Uterine smooth muscle cell (primary cell): ENCODE results near the gene TMEM82. TPM values are rescaled to one million over a fixed set of nuclear protein-coding genes. Genes with fewer than 3 reads are reported as not detected.

ENCODE experiments used
- total RNA-seq: library from RNA; depleted of rRNA; stranded (reverse); fragments of >200 nt; gene quantifications from 2 replicates; pipeline ENCODE4 v1.2.3, GENCODE V29; 2014

The TMEM82 gene
- not detected in 2 replicates for total RNA-seq

DNA sequence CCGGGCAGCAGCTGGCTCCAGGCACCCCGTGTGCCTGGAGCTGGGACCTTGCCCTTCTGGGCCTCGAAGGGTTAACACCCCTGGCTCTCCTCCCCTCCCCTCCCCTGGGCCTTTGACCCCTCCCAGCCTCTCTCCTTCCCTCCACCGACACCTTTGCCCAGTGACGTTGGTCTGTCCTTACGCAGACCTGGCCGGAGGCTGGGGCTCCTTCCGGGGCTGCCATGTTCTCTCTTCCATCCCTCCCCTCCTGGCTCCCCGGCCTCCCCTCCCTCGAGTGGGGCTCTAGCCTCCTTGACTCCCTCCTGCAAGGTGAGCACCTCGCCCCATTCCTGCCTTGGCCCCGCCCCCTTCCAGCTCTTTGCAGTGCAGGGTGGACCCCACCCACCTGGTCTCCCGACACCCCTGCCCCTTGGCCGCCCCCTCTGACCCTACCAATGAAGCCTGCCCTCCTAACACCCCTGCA, at the start of gene TMEM82:
TSS of gene TMEM82 (plus strand) at position 161 of the 463 bp plus-strand sequence. CDS start at position 222, 61 bp downstream.

DNA sequence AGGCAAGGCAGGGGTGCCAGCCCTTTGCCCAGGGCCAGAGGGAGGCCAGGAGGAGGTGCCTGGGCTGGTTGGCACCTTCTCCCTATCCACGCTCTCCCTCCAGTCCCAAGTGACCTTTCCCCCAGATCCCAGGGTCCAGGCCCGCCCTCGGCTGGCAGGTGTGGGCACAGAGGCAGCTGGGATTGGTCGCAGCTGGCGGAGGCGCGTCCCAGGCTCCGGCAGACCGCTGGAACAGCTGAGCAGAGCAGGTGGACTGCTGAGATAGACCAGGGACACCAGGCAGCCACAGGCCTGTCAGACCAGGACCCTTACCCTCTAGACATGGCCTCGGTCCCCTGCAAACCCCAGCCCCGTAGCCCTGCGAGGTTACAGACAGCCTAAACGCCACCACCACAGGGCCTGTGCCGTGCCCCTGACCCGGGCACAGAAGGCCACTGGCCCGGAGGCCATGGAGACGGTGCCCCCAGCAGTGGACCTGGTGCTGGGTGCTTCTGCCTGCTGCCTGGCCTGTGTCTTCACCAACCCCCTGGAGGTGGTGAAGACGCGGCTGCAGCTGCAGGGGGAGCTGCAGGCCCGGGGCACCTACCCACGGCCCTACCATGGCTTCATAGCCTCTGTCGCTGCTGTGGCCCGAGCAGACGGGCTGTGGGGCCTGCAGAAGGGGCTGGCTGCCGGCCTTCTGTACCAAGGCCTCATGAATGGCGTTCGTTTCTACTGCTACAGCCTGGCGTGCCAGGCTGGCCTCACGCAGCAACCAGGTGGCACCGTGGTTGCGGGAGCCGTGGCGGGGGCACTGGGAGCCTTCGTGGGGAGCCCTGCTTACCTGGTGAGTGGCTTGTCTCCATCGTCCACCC, 6.0 kb upstream of the TMEM82 start, which contains the start of gene SLC25A34:
TSS of gene SLC25A34 (plus strand) at position 221 of the 854 bp plus-strand sequence. CDS start at position 449, 228 bp downstream.

DNA sequence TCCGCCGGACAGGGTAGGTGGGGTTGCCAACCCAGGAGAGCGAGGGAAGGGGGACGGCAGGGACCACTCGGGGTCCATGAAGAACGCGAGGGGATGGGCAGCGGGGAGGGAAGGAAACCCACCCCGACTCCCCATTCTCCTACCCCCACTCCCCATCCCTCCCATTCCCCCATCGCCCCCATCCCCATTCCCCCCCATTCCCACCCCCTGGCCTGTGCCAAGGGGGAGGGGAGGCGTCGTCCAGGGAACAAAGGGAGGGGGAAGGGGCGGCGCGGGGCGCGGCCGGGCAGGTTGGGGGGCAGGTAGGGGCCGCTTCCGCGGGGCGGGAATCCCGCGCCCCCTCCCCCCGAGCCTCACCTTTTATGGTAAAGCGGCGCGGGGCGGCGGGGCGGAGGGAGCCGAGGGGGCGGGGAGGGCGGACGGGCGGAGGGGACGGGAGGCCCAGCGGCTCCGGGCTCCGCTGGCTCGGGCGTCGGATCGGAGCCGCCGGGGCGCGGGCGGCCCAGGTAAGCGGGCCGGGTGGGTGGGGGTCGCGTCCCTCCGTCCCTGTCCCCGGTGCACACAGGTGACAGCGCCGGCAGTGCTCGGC, 16.1 kb downstream of the TMEM82 start, which contains the start of gene FBLIM1:
TSS of gene FBLIM1 (plus strand) at position 453 of the 589 bp plus-strand sequence. CDS start 6,189 bp downstream, outside the sequence.

Other genes starting within 250 kb of the TMEM82 start
- gene CASP9, start 218.3 kb upstream of the TMEM82 start, total RNA-seq: 4.2 and 10.5 TPM in 2 replicates
- 12.0 and 16.0 TPM in 2 replicates for gene DNAJC16, start 215.7 kb upstream of the TMEM82 start, total RNA-seq
- gene AGMAT, start 157.4 kb upstream of the TMEM82 start, total RNA-seq: 1.1 and 1.8 TPM in 2 replicates
- gene DDI2, start 125.0 kb upstream of the TMEM82 start, total RNA-seq: 14.1 and 14.4 TPM in 2 replicates
- 60.5 and 98.2 TPM in 2 replicates for gene PLEKHM2, start 58.2 kb upstream of the TMEM82 start, total RNA-seq
- 0.44 and 0.62 TPM in 2 replicates for gene SLC25A34, start 6.2 kb upstream of the TMEM82 start, total RNA-seq
- gene FBLIM1, start 16.3 kb downstream of the TMEM82 start, total RNA-seq: 54.5 and 73.2 TPM in 2 replicates
- gene UQCRHL, start 65.2 kb downstream of the TMEM82 start, total RNA-seq: 2.4 and 2.6 TPM in 2 replicates
- 20.3 and 23.6 TPM in 2 replicates for gene SPEN, start 105.2 kb downstream of the TMEM82 start, total RNA-seq
- 44.0 and 47.1 TPM in 2 replicates for gene ZBTB17, start 233.6 kb downstream of the TMEM82 start, total RNA-seq